Adrenal gland (tissue), 12 donors: ENCODE results near the gene CGREF1. TPM values are rescaled to one million over a fixed set of nuclear protein-coding genes. Genes with fewer than 3 reads are reported as not detected.
A peak's percentile ranks its signal among the peaks of the same experiment; 100 is the strongest.

Source experiments
- DNase-seq, 7 donors: peaks; one replicate each; pipeline ENCODE4 v3.0.0-alpha.2; 2019 to 2020
- H3K27ac ChIP-seq, 5 donors: fragments of 200-600 bp; sonication (generic) in 4 of 5; 1 replicate in 3 of 5; 2 replicates in 2 of 5; pipeline versions ENCODE4 v1.5.1 to v1.8.0; 2016 to 2020; ENCODE audit warnings: mild to moderate bottlenecking in 1 of 5
- H3K27me3 ChIP-seq: fragments of 200-600 bp; 2 replicates; pipeline ENCODE4 v1.8.0; 2021
- H3K36me3 ChIP-seq, 2 donors: fragments of 200-600 bp; replicated peaks in 1 of 2; 1 replicate in 1 of 2; 2 replicates in 1 of 2; pipeline versions ENCODE4 v1.5.1 to v1.8.0; 2018 to 2022
- H3K4me1 ChIP-seq, 2 donors: fragments of 200-600 bp; replicated peaks in 1 of 2; 1 replicate in 1 of 2; 2 replicates in 1 of 2; pipeline versions ENCODE4 v1.5.1 to v1.8.0; 2018 to 2021
- H3K4me3 ChIP-seq, 4 donors: fragments of 200-600 bp; sonication (generic) in 3 of 4; one replicate each; pipeline ENCODE4 v1.5.1; 2016 to 2018
- H3K9me3 ChIP-seq, 3 donors: fragments of 200-600 bp; sonication (generic) in 1 of 3; replicated peaks in 1 of 3; 1 replicate in 2 of 3; 2 replicates in 1 of 3; pipeline versions ENCODE4 v1.5.1 to v1.8.0; 2016 to 2021
- POLR2A ChIP-seq, 2 donors: fragments of 450-650 bp; IDR thresholded peaks; one replicate each; pipeline ENCODE4 v1.6.1; 2017; ENCODE audit warnings: antibody characterized with exemption in 2 of 2, mild to moderate bottlenecking in 2 of 2, moderate library complexity in 1 of 2
- WGBS, 4 donors: extraction: QIAGEN DNeasy Blood & Tissue Kit in 2 of 4; methylation state at CpG; one replicate each; pipeline versions ENCODE4 v1.1.5 to v1.1.7; 2013 to 2017; 5-methylcytosine and 5-hydroxymethylcytosine counted together
- intact Hi-C, 2 donors: fragments of 100-400 bp; cut with DNase I; formaldehyde crosslinking; loops; one replicate each; pipeline versions ENCODE4 v1.14.1 to v1.15.0; 2022 to 2023
- polyA plus RNA-seq, 3 donors: library from polyadenylated mRNA; stranded (reverse); fragments of 200-250 nt in 2 of 3; fragments of 350-450 nt in 1 of 3; fragmentation: Illumina TruSeq in 1 of 3; extraction: RNeasy Lipid Tissue Mini Kit (QIAGEN cat#74804) in 1 of 3; gene quantifications; one replicate each; pipeline ENCODE4 v1.2.3, GENCODE V29; 2013 to 2014
- total RNA-seq, 9 donors: library from RNA; depleted of rRNA in 4 of 9; stranded (reverse); fragments of >200 nt in 4 of 9; fragments of 120-200 nt in 1 of 9; fragmentation: NEBNext Ultra II Directional in 1 of 9; extraction: Animal tissue kit (Norgen Biotek cat#: 25700) in 1 of 9; gene quantifications; one replicate each; pipeline versions ENCODE4 v1.1.0 to v1.2.4, GENCODE V29; 2013 to 2023
- TF ChIP-seq, protein P1 (sequence below), 6 experiments: fragments of 450-650 bp in 4 of 6; fragments of 200-600 bp in 2 of 6; sonication (generic) in 1 of 6; IDR thresholded peaks; 1 replicate in 5 of 6; 2 replicates in 1 of 6; pipeline versions ENCODE4 v1.5.1 to v1.8.0; 2016 to 2021; ENCODE audit warnings: antibody characterized with exemption in 6 of 6, mild to moderate bottlenecking in 2 of 6, moderate library complexity in 1 of 6
- donor health status: healthy with polysubstance abuse.
- donor health status: Bipolar disorder and iron deficiency.
- donor health status: DM: yes; HTN: yes; CAD: no.
- donor health status: DM: no; HTN: no; CAD: no.
- donor health status: DM: no; HTN: no; CAD: no.
- donor health status: DM: yes; HTN: yes; CAD: no.

Gene CGREF1
- total and polyA plus RNA-seq, 12 donors, result 0.52 to 4.7 (median 1.3) TPM; not detected in 1

GRCh38 chr2:27069961-27070618 lies 48.8 kb downstream of the CGREF1 start:
- WGBS, 4 donors, result 62 to 66% (median 65%) methylated on average over 8 of the region's 8 CpGs
- intact Hi-C loops, result no loop called here
- peaks cover 0 to 35% of the 10 kb centered on the region in 2 donors for H3K36me3 ChIP-seq
- peaks cover 16 to 41% of the 10 kb centered on the region in 2 donors for H3K4me1 ChIP-seq
- H3K9me3 ChIP-seq, result no peaks in the 10 kb centered on the region
- DNase-seq, result peak in 1 of 7 donors; percentile 13
- TF ChIP-seq POLR2A (IDR thresholded peaks at IDR 0.05), result no peak
- TF ChIP-seq, protein P1, sequence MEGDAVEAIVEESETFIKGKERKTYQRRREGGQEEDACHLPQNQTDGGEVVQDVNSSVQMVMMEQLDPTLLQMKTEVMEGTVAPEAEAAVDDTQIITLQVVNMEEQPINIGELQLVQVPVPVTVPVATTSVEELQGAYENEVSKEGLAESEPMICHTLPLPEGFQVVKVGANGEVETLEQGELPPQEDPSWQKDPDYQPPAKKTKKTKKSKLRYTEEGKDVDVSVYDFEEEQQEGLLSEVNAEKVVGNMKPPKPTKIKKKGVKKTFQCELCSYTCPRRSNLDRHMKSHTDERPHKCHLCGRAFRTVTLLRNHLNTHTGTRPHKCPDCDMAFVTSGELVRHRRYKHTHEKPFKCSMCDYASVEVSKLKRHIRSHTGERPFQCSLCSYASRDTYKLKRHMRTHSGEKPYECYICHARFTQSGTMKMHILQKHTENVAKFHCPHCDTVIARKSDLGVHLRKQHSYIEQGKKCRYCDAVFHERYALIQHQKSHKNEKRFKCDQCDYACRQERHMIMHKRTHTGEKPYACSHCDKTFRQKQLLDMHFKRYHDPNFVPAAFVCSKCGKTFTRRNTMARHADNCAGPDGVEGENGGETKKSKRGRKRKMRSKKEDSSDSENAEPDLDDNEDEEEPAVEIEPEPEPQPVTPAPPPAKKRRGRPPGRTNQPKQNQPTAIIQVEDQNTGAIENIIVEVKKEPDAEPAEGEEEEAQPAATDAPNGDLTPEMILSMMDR (IDR thresholded peaks at IDR 0.05), result no peak
- H3K4me3 ChIP-seq, result peak overlapping the region in 1 of 4 donors; percentile 79
- no peaks in the 10 kb centered on the region for H3K27me3 ChIP-seq
- H3K27ac ChIP-seq, result peak overlapping the region in 1 of 5 donors; percentile 83

- 92 to 97% (median 93%) methylated on average over 6 of the region's 6 CpGs for WGBS, 4 donors
- H3K36me3 ChIP-seq, result peaks cover 0 to 40% of the 10 kb centered on the region in 2 donors
- peak overlapping the region in 1 of 5 donors; percentile 42 for H3K27ac ChIP-seq
- no peaks in the 10 kb centered on the region for H3K9me3 ChIP-seq
- H3K27me3 ChIP-seq, result no peaks in the 10 kb centered on the region
- H3K4me3 ChIP-seq, result no peak overlapping the region
- no peak for TF ChIP-seq POLR2A (IDR thresholded peaks at IDR 0.05)
- TF ChIP-seq, protein P1 (IDR thresholded peaks at IDR 0.05), result no peak
- DNase-seq, result peak in 1 of 7 donors; percentile 10
- H3K4me1 ChIP-seq, result peaks cover 16 to 35% of the 10 kb centered on the region in 2 donors
- intact Hi-C loops, result no loop called here
Observed at GRCh38 chr2:27069436-27069835, 49.5 kb downstream of the CGREF1 start.

DNA sequence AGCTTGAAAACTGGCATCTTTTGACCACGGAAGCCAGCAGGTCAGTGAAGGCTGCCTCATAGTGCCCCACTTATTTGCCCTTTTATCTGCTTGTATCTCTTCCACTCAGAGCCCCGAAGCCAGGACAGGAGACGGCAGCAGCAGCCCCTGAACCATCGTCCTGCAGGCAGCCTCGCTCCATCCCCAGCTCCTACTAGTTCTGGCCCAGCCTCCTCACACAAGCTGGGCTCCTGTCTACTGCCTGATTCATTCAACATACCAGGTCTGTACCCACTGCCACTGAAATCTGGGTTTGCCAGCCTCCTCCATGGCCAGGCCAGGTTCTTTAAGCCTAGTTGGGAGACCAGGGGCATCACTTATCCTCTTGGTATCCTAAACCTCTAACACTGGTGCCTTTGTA lies 51.5 kb downstream of the CGREF1 start:
- TF ChIP-seq, protein P1 (IDR thresholded peaks at IDR 0.05), result no peak
- TF ChIP-seq POLR2A (IDR thresholded peaks at IDR 0.05), result no peak
- peak in 1 of 7 donors; percentile 10 for DNase-seq
- intact Hi-C loops, result no loop called here

DNA sequence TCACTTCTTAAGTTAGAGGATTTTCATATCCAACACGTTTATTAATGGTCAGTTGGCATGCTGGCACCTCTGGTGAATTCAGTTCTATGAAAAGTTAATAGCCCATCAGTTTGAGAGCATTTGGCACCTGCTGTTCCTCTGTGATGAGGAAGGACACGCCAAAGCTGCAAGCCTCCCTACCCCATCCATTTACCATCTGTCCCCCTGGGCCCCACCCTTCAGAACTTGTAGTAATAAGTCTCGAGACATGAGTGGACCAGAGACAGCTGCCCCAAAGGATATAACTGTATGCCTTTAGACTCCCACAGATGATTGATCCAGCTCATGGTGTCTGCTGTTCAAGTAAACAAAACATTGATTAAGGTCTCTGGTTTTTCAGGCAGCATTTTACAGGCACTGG lies 53.8 kb downstream of the CGREF1 start:
- H3K36me3 ChIP-seq, result peaks cover 0 to 37% of the 10 kb centered on the region in 2 donors
- TF ChIP-seq POLR2A (IDR thresholded peaks at IDR 0.05), result no peak
- TF ChIP-seq, protein P1 (IDR thresholded peaks at IDR 0.05), result no peak
- intact Hi-C loops, result no loop called here
- no peaks in the 10 kb centered on the region for H3K9me3 ChIP-seq
- H3K4me1 ChIP-seq, result peaks cover 20 to 24% of the 10 kb centered on the region in 2 donors
- H3K27ac ChIP-seq, result no peak overlapping the region
- WGBS, 4 donors, result 81 to 89% (median 83%) methylated on average over 3 of the region's 3 CpGs
- peak in 1 of 7 donors; percentile 8 for DNase-seq
- H3K27me3 ChIP-seq, result no peaks in the 10 kb centered on the region
- no peak overlapping the region for H3K4me3 ChIP-seq

More for the DNA sequence above, 51.5 kb downstream of the CGREF1 start:
- H3K27me3 ChIP-seq, result no peaks in the 10 kb centered on the region
- H3K36me3 ChIP-seq, result peaks cover 0 to 40% of the 10 kb centered on the region in 2 donors
- H3K4me1 ChIP-seq, result peaks cover 25 to 36% of the 10 kb centered on the region in 2 donors
- H3K4me3 ChIP-seq, result no peak overlapping the region
- 92 to 99% (median 94%) methylated on average over 5 of the region's 5 CpGs for WGBS, 4 donors
- no peaks in the 10 kb centered on the region for H3K9me3 ChIP-seq
- no peak overlapping the region for H3K27ac ChIP-seq
